PC-3 (cell line): ENCODE measurements around the gene ARF1. TPM values are rescaled to one million over a fixed set of nuclear protein-coding genes. Genes with fewer than 3 reads are reported as not detected.
A peak's percentile ranks its signal among the peaks of the same experiment; 100 is the strongest.

Experiments used
- ATAC-seq: fragments of 200-7000 bp; cut with Tn5 transposase; 2 replicates; pipeline ENCODE4 v1.9.1; 2020; ENCODE audit warnings: mild to moderate bottlenecking, moderate library complexity
- BruUV-seq: library from RNA; stranded (reverse); fragments of 400-500 nt; replicated peaks from 2 replicates; lab custom pipeline; 2021; lab: Mats Ljungman, UMichigan
- CTCF ChIA-PET: fragments of 300-600 bp; sonication (Branson Sonifier 250); formaldehyde crosslinking; loops from one replicate; lab custom pipeline; 2022; ENCODE audit warnings: antibody characterized with exemption; lab: Charles Lee
- POLR2A ChIA-PET: fragments of 300-600 bp; sonication (Branson Sonifier 250); formaldehyde crosslinking; loops from one replicate; lab custom pipeline; 2022; ENCODE audit warnings: antibody characterized with exemption; ENCODE audit not compliant: unreplicated experiment; lab: Charles Lee
- DNase-seq: peaks from one replicate; pipeline ENCODE4 v3.0.0-alpha.2; 2015
- H2AFZ ChIP-seq: fragments of 300-600 bp; sonication (generic); 2 replicates; pipeline ENCODE4 v1.6.0; 2016; ENCODE audit warnings: antibody characterized with exemption, low read length
- H3F3A ChIP-seq: fragments of 300-600 bp; sonication (generic); one replicate; pipeline ENCODE4 v1.6.0; 2017; ENCODE audit warnings: antibody characterized with exemption, low read length, control low read depth, mild to moderate bottlenecking; ENCODE audit not compliant: unreplicated experiment
- H3K27ac ChIP-seq: fragments of 300-600 bp; sonication (generic); 2 replicates; pipeline ENCODE4 v1.5.1; 2016; ENCODE audit warnings: mild to moderate bottlenecking, low read length
- H3K27me3 ChIP-seq: fragments of 300-600 bp; sonication (generic); 2 replicates; pipeline ENCODE4 v1.6.1; 2016; ENCODE audit warnings: low read length, mixed read lengths
- H3K36me3 ChIP-seq: fragments of 300-600 bp; sonication (generic); 2 replicates; pipeline ENCODE4 v1.6.1; 2016; ENCODE audit warnings: low read depth, mixed run types, low read length, mixed read lengths
- H3K4me1 ChIP-seq: fragments of 300-600 bp; sonication (generic); 2 replicates; pipeline ENCODE4 v1.5.1; 2016; ENCODE audit warnings: low read length; ENCODE audit not compliant: insufficient read depth
- H3K4me2 ChIP-seq: fragments of 300-600 bp; sonication (generic); 2 replicates; pipeline ENCODE4 v1.6.0; 2016; ENCODE audit warnings: low read length
- H3K4me3 ChIP-seq: fragments of 300-600 bp; sonication (generic); 2 replicates; pipeline ENCODE4 v1.5.1; 2016; ENCODE audit warnings: mild to moderate bottlenecking, low read length, mixed read lengths
- H3K79me2 ChIP-seq: fragments of 300-600 bp; sonication (generic); 2 replicates; pipeline ENCODE4 v1.6.1; 2017; ENCODE audit warnings: low read length, mixed read lengths
- H3K9ac ChIP-seq: fragments of 300-600 bp; sonication (generic); 2 replicates; pipeline ENCODE4 v1.6.0; 2016; ENCODE audit warnings: mild to moderate bottlenecking, low read length
- H3K9me2 ChIP-seq: fragments of 300-600 bp; sonication (generic); replicated peaks from 2 replicates; pipeline ENCODE4 v1.6.1; 2016; ENCODE audit warnings: mixed run types, low read length, mixed read lengths
- H3K9me3 ChIP-seq: fragments of 300-600 bp; sonication (generic); 2 replicates; pipeline ENCODE4 v1.6.1; 2016; ENCODE audit warnings: low read length, mixed read lengths
- H4K20me1 ChIP-seq: fragments of 300-600 bp; sonication (generic); 2 replicates; pipeline ENCODE4 v1.6.1; 2016; ENCODE audit warnings: low read length, mixed read lengths
- CTCF ChIP-seq: fragments of 300-600 bp; sonication (generic); conservative IDR thresholded peaks from 2 replicates; pipeline ENCODE4 v1.5.1; 2017; ENCODE audit warnings: antibody characterized with exemption, low read depth, mild to moderate bottlenecking, low read length
- EZH2 ChIP-seq: fragments of 300-600 bp; sonication (generic); IDR thresholded peaks from one replicate; pipeline ENCODE4 v1.6.1; 2017; ENCODE audit warnings: antibody characterized with exemption, mild to moderate bottlenecking, low read length; ENCODE audit not compliant: unreplicated experiment
- EZH2phosphoT487 ChIP-seq: fragments of 300-600 bp; sonication (generic); IDR thresholded peaks from 2 replicates; pipeline ENCODE4 v1.6.1; 2018; ENCODE audit warnings: mild to moderate bottlenecking, antibody characterized with exemption, low read length, borderline replicate concordance
- intact Hi-C: fragments of 100-400 bp; cut with micrococcal nuclease; formaldehyde crosslinking; loops from 2 replicates; pipeline ENCODE4 v1.9.0; 2023
- total RNA-seq: library from RNA; depleted of rRNA; stranded (reverse); fragments of >200 nt; gene quantifications from 2 replicates; pipeline ENCODE4 v1.2.3, GENCODE V29; 2014

The ARF1 gene
- total RNA-seq, 1 experiment from 2014 or later, result 688 TPM

DNA sequence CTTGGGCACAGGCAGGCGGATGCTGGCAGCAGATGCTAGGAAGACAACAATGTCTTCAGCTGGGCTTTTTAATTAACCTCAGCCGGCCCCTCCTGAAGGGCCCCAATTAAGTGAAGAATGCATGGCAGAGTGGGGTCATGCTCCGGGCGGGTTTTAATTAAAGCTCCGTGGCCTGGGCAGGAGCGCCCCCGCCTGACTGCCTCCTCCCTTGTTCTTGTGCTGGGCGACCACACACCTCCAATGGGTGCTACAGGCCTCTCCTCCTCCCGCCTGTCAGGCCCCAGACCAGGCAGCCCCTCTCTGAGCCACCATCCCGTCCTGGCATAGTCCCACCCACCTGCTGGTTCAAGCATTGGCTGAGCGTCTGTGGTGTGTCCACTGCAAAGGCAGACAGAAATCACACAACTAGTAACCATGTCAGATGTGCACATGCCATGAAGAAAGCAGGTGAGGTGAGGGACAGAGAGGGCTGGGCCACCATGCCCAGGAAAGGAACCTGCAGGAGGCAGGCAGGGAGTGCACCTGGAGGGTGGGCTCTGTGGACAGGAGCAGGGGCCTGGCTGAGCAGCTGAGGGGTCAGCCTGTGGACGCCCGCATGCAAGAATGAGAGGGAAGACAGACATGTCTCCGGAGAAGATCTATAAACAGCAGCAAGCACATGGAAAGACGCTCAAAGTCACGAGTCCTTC, 8.5 kb upstream of the ARF1 start:
- Histone ChIP-seq H3K27ac (no peak overlapping the region), H3K4me3 (no peak overlapping the region), H3F3A (no peaks in the 10 kb centered on the region), H3K9me2 (no peaks in the 10 kb centered on the region), H3K9me3 (no peaks in the 10 kb centered on the region), H3K4me2 (no peak overlapping the region), H3K79me2 (peaks cover 1% of the 10 kb centered on the region; the same call in 1 of the 2 replicates), H4K20me1 (no peaks in the 10 kb centered on the region; the same call in 1 of the 2 replicates), H3K9ac (no peak overlapping the region), H3K4me1 (no peaks in the 10 kb centered on the region), H2AFZ (no peak overlapping the region), H3K27me3 (no peaks in the 10 kb centered on the region), H3K36me3 (no peaks in the 10 kb centered on the region)
- ChIA-PET POLR2A (no interaction called here), CTCF (interaction anchor here (1.2 kb wide), 1 partner anchor 74 kb away, joined by 4 read pairs; no protein-coding TSS in a partner anchor)
- BruUV-seq, result no TSS peak
- intact Hi-C loops, result no loop called here
- ATAC-seq (no peak), DNase-seq (no peak)
- no peak for TF ChIP-seq EZH2
- no peak for TF ChIP-seq EZH2phosphoT487
- TF ChIP-seq CTCF, result peak; percentile 40; the same call in 1 of the 2 replicates

GRCh38 chr1:228074954-228075730, 7.4 kb upstream of the ARF1 start:
- Histone ChIP-seq H3K9me2 (no peaks in the 10 kb centered on the region), H3K27me3 (no peaks in the 10 kb centered on the region), H2AFZ (no peak overlapping the region), H4K20me1 (no peaks in the 10 kb centered on the region; the same call in 1 of the 2 replicates), H3K4me1 (no peaks in the 10 kb centered on the region), H3K27ac (no peak overlapping the region), H3K4me2 (no peak overlapping the region), H3K9ac (no peak overlapping the region), H3K9me3 (no peaks in the 10 kb centered on the region), H3K79me2 (peaks cover 12% of the 10 kb centered on the region), H3K4me3 (no peak overlapping the region), H3K36me3 (no peaks in the 10 kb centered on the region), H3F3A (no peaks in the 10 kb centered on the region)
- TF ChIP-seq CTCF, result no peak
- no peak for TF ChIP-seq EZH2phosphoT487
- TF ChIP-seq EZH2, result no peak
- intact Hi-C loops, result no loop called here
- BruUV-seq, result no TSS peak
- ChIA-PET POLR2A (no interaction called here), CTCF (interaction anchor here (0.5 kb wide), 1 partner anchor 16 kb away, joined by 3 read pairs; no protein-coding TSS in a partner anchor)
- DNase-seq (no peak), ATAC-seq (0 out of 2 replicates have a peak, but pooled peaks have one; percentile 5)
